Camera-type eye (tissue), 1 donor: ENCODE measurements around the gene NFATC2. TPM values are rescaled to one million over a fixed set of nuclear protein-coding genes. Genes with fewer than 3 reads are reported as not detected.

Experiments used
- total RNA-seq: library from RNA; depleted of rRNA; stranded (reverse); fragments of >200 nt; gene quantifications from one replicate; pipeline ENCODE4 v1.2.3, GENCODE V29; 2014

Gene NFATC2
- 5.1 TPM for total RNA-seq

DNA sequence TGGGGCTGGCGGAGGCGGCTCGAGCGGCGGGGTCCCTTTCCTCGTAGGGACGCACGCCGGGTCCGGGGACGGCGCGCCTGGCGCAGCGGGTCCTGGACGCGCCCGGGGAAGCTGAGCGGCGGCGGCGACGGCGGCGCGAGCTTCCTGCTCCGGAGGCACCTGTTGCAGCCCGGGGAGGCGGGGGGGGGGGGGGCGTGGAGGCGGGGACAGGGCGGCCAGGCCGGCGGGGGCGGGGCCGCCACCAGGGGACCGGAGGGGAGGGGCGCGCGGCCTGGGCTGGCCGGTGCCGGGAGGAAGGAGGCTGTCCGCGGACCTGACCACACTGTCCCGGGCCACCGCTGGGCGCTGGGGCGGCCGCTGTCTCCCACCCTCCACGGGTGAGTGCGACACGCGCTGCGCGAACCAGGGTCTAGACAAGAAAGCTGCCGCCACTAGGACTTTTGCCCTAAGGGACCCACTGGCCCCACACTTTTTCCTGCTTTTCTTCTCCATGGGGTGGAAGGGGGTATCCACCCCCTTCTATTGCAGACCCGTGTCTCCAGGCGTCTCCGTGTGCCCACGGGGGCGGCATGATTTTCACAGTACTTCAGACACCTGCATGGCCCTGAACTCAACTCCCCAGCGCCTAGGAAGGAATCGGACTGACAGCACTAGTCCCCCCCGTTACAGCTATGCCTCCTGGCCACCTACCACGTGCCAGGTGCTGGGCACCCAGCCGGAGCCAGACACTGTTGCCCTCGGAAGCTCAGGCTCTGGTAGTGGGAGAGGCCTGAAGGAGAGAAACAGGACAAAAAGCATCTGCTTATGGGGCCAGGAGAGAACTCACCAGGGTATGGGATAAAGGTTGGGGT lies at the start of gene NFATC2:
Gene NFATC2, minus strand, starts transcription at position 149 of the 851 bp plus-strand sequence. CDS start 220 bp downstream, outside the sequence.

Other genes with a start within 250 kb of the NFATC2 start
- gene ATP9A, start 225.7 kb upstream of the NFATC2 start, total RNA-seq, result 86.4 TPM